Brain microvascular endothelial cell (primary cell): Measurements from ENCODE around the gene PAM16.
"Not testable (repeated sequence)": the region's sequence is repeated elsewhere in the genome, so short reads cannot be mapped to it uniquely, and the experiment has no call there.

Experiments
- DNase-seq: peaks from one replicate; pipeline ENCODE4 v3.0.0-alpha.2; 2020
- H3K27ac ChIP-seq: fragments of 250-450 bp; sonication (Bioruptor Pico); 2 replicates; pipeline ENCODE4 v1.5.1; 2020; ENCODE audit warnings: mild to moderate bottlenecking, moderate library complexity
- H3K27me3 ChIP-seq: fragments of 250-450 bp; sonication (Bioruptor Pico); replicated peaks from 2 replicates; pipeline ENCODE4 v1.5.1; 2020; ENCODE audit warnings: mild to moderate bottlenecking
- H3K36me3 ChIP-seq: fragments of 250-450 bp; sonication (Bioruptor Pico); replicated peaks from 2 replicates; pipeline ENCODE4 v1.5.1; 2020; ENCODE audit warnings: mild to moderate bottlenecking
- H3K4me3 ChIP-seq: 2 replicates; pipeline ENCODE4 v1.5.1; 2011; ENCODE audit warnings: low read depth, mild to moderate bottlenecking, control low read depth, low read length, moderate library complexity
- CTCF ChIP-seq: IDR thresholded peaks from 2 replicates; pipeline ENCODE4 v1.5.1; 2011; ENCODE audit warnings: low read depth, mild to moderate bottlenecking, moderate library complexity, low read length, control low read depth, inconsistent platforms; ENCODE audit errors: missing control alignments
- in situ Hi-C: cut with HindIII; loops from 2 replicates; pipeline ENCODE4 v1.10.0; 2017; ENCODE audit warnings: low sequenced_read_pairs, low pct_ligation_motif_present

PAM16 gene

GRCh38 chr16:4347010-4347409 is 4.1 kb downstream of the PAM16 start:
- no peak overlapping the region for H3K4me3 ChIP-seq
- TF ChIP-seq CTCF: no peak
- no peak for DNase-seq
- H3K27me3 ChIP-seq: no peaks in the 10 kb centered on the region
- H3K27ac ChIP-seq: no peak overlapping the region
- in situ Hi-C loops: no loop called here
- no peaks in the 10 kb centered on the region for H3K36me3 ChIP-seq

- DNase-seq: no peak
- Histone ChIP-seq H3K27ac (no peak overlapping the region), H3K4me3 (no peak overlapping the region), H3K36me3 (no peaks in the 10 kb centered on the region), H3K27me3 (no peaks in the 10 kb centered on the region)
- in situ Hi-C loops: no loop called here
- no peak for TF ChIP-seq CTCF
Observed at GRCh38 chr16:4345836-4346781, 5.0 kb downstream of the PAM16 start.

- in situ Hi-C loops: no loop called here
- H3K4me3 ChIP-seq: no peak overlapping the region
- DNase-seq: no peak
- H3K36me3 ChIP-seq: peaks cover 4% of the 10 kb centered on the region
- H3K27me3 ChIP-seq: no peaks in the 10 kb centered on the region
- no peak for TF ChIP-seq CTCF
- H3K27ac ChIP-seq: no peak overlapping the region
Observed at GRCh38 chr16:4344983-4345835, 5.9 kb downstream of the PAM16 start.

GRCh38 chr16:4344300-4344982 is 6.7 kb downstream of the PAM16 start:
- H3K27ac ChIP-seq, H3K27me3 ChIP-seq, H3K36me3 ChIP-seq, DNase-seq, H3K4me3 ChIP-seq, in situ Hi-C loops: not testable (repeated sequence)

- in situ Hi-C loops: no loop called here
- no peak overlapping the region for H3K27ac ChIP-seq
- DNase-seq: no peak
- peaks cover 16% of the 10 kb centered on the region for H3K36me3 ChIP-seq
- H3K27me3 ChIP-seq: no peaks in the 10 kb centered on the region
- no peak overlapping the region for H3K4me3 ChIP-seq
- no peak for TF ChIP-seq CTCF
Observed at GRCh38 chr16:4342866-4343744, 8.0 kb downstream of the PAM16 start.
